SK-N-SH (cell line): ENCODE measurements around the gene PROK2.

Source experiments
- CHD2 ChIP-seq: fragments of 150-350 bp; IDR thresholded peaks from 2 replicates; pipeline ENCODE4 v1.6.1; 2018; ENCODE audit warnings: low read length; ENCODE audit not compliant: partially characterized antibody
- CTCF ChIP-seq: fragments of 200-600 bp; sonication (generic); IDR thresholded peaks from 2 replicates; pipeline ENCODE4 v1.6.1; 2017; ENCODE audit warnings: antibody characterized with exemption, mild to moderate bottlenecking, moderate library complexity
- ELF1 ChIP-seq: IDR thresholded peaks from 2 replicates; pipeline ENCODE4 v1.4.0; 2012
- EP300 ChIP-seq, 2 experiments: IDR thresholded peaks; 2 replicates each; pipeline versions ENCODE4 v1.4.0 to v1.6.1; 2012; ENCODE audit warnings: borderline replicate concordance in 1 of 2, low read depth in 1 of 2, low read length in 1 of 2
- EZH2phosphoT487 ChIP-seq: fragments of 200-600 bp; sonication (generic); IDR thresholded peaks from 2 replicates; pipeline ENCODE4 v1.6.1; 2017; ENCODE audit warnings: low read depth, mixed run types, mild to moderate bottlenecking, antibody characterized with exemption, moderate library complexity, borderline replicate concordance
- GABPA ChIP-seq: IDR thresholded peaks from 2 replicates; pipeline ENCODE4 v1.4.0; 2012; ENCODE audit warnings: low read depth, mild to moderate bottlenecking
- JUND ChIP-seq: IDR thresholded peaks from 2 replicates; pipeline ENCODE4 v1.4.0; 2012
- POLR2AphosphoS5 ChIP-seq: IDR thresholded peaks from 2 replicates; pipeline ENCODE4 v1.6.1; 2012; ENCODE audit warnings: low read depth, low read length
- RCOR1 ChIP-seq: fragments of 150-350 bp; IDR thresholded peaks from 2 replicates; pipeline ENCODE4 v1.6.1; 2017; ENCODE audit warnings: antibody characterized with exemption, low read length
- SMC3 ChIP-seq: IDR thresholded peaks from 2 replicates; pipeline ENCODE4 v1.6.1; 2012; ENCODE audit warnings: low read depth, low read length, improper control_type of control experiment
- TAF1 ChIP-seq: IDR thresholded peaks from 2 replicates; pipeline ENCODE4 v1.6.1; 2012; ENCODE audit warnings: low read depth, mild to moderate bottlenecking, low read length, moderate library complexity, borderline replicate concordance
- TCF12 ChIP-seq: IDR thresholded peaks from 2 replicates; pipeline ENCODE4 v1.4.0; 2012
- ZBTB33 ChIP-seq: IDR thresholded peaks from 2 replicates; pipeline ENCODE4 v1.4.0; 2012; ENCODE audit warnings: low read depth, borderline replicate concordance
- TF ChIP-seq, protein P1 (sequence below): fragments of 150-350 bp; IDR thresholded peaks from 2 replicates; pipeline ENCODE4 v1.6.1; 2017; ENCODE audit warnings: antibody characterized with exemption, low read length, low read depth, borderline replicate concordance

- no peak for TF ChIP-seq RCOR1
- TF ChIP-seq SMC3: no peak
- TF ChIP-seq, protein P1, sequence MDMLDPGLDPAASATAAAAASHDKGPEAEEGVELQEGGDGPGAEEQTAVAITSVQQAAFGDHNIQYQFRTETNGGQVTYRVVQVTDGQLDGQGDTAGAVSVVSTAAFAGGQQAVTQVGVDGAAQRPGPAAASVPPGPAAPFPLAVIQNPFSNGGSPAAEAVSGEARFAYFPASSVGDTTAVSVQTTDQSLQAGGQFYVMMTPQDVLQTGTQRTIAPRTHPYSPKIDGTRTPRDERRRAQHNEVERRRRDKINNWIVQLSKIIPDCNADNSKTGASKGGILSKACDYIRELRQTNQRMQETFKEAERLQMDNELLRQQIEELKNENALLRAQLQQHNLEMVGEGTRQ: no peak
- no peak for TF ChIP-seq CTCF
- no peak for TF ChIP-seq TAF1
- no peak for TF ChIP-seq POLR2AphosphoS5
- TF ChIP-seq GABPA: no peak
- TF ChIP-seq ELF1: no peak
- no peak for TF ChIP-seq EP300 (IDR thresholded peaks at IDR 0.05; ENCODE audit: borderline replicate concordance in 1 of 2, low read depth in 1 of 2, low read length in 1 of 2)
- no peak for TF ChIP-seq CHD2
- no peak for TF ChIP-seq TCF12
- TF ChIP-seq ZBTB33: no peak
- no peak for TF ChIP-seq JUND
- TF ChIP-seq EZH2phosphoT487: no peak
Observed at GRCh38 chr3:71784914-71785531, at the start of gene PROK2.
